ENCODE measurements around the gene RIBC1. TPM values are rescaled to one million over a fixed set of nuclear protein-coding genes. Genes with fewer than 3 reads are reported as not detected.

The RIBC1 gene
- total RNA-seq, 2 experiments from 2014 or later = 2.5 to 2.6 TPM

- no peak overlapping the region for H3K27ac Mint-ChIP-seq
Observed at GRCh38 chrX:53435997-53436396, 13.3 kb downstream of the RIBC1 start.

DNA sequence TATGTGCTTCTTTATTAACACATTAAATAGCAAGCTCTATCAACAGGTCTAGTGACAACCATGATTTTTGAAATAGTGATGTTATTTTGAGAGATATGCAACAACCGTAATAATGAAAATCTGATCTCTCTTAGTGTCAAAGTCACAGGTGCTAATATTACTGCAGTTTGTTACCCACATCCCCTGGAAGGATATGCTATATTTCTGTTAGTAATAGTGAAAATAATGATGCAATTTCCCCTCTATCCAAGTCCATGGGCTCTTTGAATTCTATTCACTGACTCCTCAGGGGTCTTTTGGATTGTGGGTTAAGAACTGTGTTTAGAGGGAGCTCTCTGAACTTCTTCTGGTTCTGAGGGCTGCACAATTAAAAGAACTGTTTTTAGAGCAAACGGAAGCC, 14.5 kb downstream of the RIBC1 start:
- H3K4me3 ChIP-seq (ENCODE audit: low read length) = no peak overlapping the region
- H3K4me1 Mint-ChIP-seq (ENCODE audit: low read depth) = peaks cover 22% of the 10 kb centered on the region
- no peak overlapping the region for H3K27ac Mint-ChIP-seq
- H3K4me3 Mint-ChIP-seq = no peak overlapping the region
- no peak overlapping the region for H3K27ac ChIP-seq (ENCODE audit: low read depth in 1 of 2, low read length in 2 of 2)
- H3K36me3 ChIP-seq (ENCODE audit: insufficient read depth, low read length) = peaks cover 3% of the 10 kb centered on the region
- ATAC-seq (ENCODE audit: poor library complexity) = no peak
- peaks cover 10% of the 10 kb centered on the region for H3K27me3 Mint-ChIP-seq
- H3K27me3 ChIP-seq (ENCODE audit: control insufficient read depth in 1 of 2, insufficient read depth in 2 of 2, low read length in 2 of 2) = peaks cover 0 to 2% of the 10 kb centered on the region in 2 experiments
- intact Hi-C loops (cut with DNase I, micrococcal nuclease) = loop anchor here (2.0 to 10.0 kb wide), 4 partner anchors 120 to 608 kb away; partner anchors contain the start of genes IQSEC2 (in 1 of the 2) and PHF8 (in 1 of the 2)
- CTCF ChIA-PET = interaction anchor here (1.5 to 1.9 kb wide), 2 partner anchors 119 to 143 kb away, joined by 4 to 17 read pairs; no protein-coding TSS in a partner anchor
- peaks cover 5% of the 10 kb centered on the region for H3K36me3 Mint-ChIP-seq (ENCODE audit: low read depth)
- DNase-seq = no peak
- H3K9me3 ChIP-seq (ENCODE audit: control insufficient read depth in 1 of 2, insufficient read depth in 1 of 2, low read length in 2 of 2) = no peaks in the 10 kb centered on the region
- TF ChIP-seq CTCF (IDR thresholded peaks at IDR 0.05) = no peak
- no peaks in the 10 kb centered on the region for H3K9me3 Mint-ChIP-seq
- POLR2A ChIA-PET = interaction anchor here (1.8 kb wide), 1 partner anchor 9 kb away, joined by 5 read pairs; no protein-coding TSS in a partner anchor
- peaks cover 32% of the 10 kb centered on the region for H3K4me1 ChIP-seq (ENCODE audit: insufficient read depth, low read length)

More at GRCh38 chrX:53435997-53436396, 13.3 kb downstream of the RIBC1 start:
- H3K4me3 ChIP-seq (ENCODE audit: low read length) = no peak overlapping the region
- peak; percentile 70 for TF ChIP-seq CTCF (IDR thresholded peaks at IDR 0.05)
- peaks cover 10% of the 10 kb centered on the region for H3K27me3 Mint-ChIP-seq
- peak overlapping the region; percentile 43 for H3K4me3 Mint-ChIP-seq
- peaks cover 18% of the 10 kb centered on the region for H3K4me1 Mint-ChIP-seq (ENCODE audit: low read depth)
- H3K4me1 ChIP-seq (ENCODE audit: insufficient read depth, low read length) = peaks cover 23% of the 10 kb centered on the region
- CTCF ChIA-PET = interaction anchor here (0.7 to 2.6 kb wide), 10 partner anchors 9 to 142 kb away, joined by 3 to 19 read pairs (median 6); partner anchors contain the start of genes RIBC1 and SMC1A
- ATAC-seq (ENCODE audit: poor library complexity) (peak; percentile 66), DNase-seq (peak; percentile 34 to 82 (median 54))
- H3K27ac ChIP-seq (ENCODE audit: low read depth in 1 of 2, low read length in 2 of 2) = no peak overlapping the region
- POLR2A ChIA-PET = interaction anchor here (1.8 kb wide), 1 partner anchor 10 kb away, joined by 5 read pairs; no protein-coding TSS in a partner anchor
- H3K9me3 ChIP-seq (ENCODE audit: control insufficient read depth in 1 of 2, insufficient read depth in 1 of 2, low read length in 2 of 2) = no peaks in the 10 kb centered on the region
- H3K36me3 Mint-ChIP-seq (ENCODE audit: low read depth) = peaks cover 12% of the 10 kb centered on the region
- no peaks in the 10 kb centered on the region for H3K9me3 Mint-ChIP-seq
- peaks cover 12% of the 10 kb centered on the region for H3K36me3 ChIP-seq (ENCODE audit: insufficient read depth, low read length)
- peaks cover 0 to 2% of the 10 kb centered on the region in 2 experiments for H3K27me3 ChIP-seq (ENCODE audit: control insufficient read depth in 1 of 2, insufficient read depth in 2 of 2, low read length in 2 of 2)
- intact Hi-C loops (cut with DNase I, micrococcal nuclease) = loop anchor here (2.0 to 10.0 kb wide), 5 partner anchors 15 to 609 kb away; partner anchors contain the start of genes IQSEC2 (in 1 of the 2) and PHF8 (in 1 of the 2)

DNA sequence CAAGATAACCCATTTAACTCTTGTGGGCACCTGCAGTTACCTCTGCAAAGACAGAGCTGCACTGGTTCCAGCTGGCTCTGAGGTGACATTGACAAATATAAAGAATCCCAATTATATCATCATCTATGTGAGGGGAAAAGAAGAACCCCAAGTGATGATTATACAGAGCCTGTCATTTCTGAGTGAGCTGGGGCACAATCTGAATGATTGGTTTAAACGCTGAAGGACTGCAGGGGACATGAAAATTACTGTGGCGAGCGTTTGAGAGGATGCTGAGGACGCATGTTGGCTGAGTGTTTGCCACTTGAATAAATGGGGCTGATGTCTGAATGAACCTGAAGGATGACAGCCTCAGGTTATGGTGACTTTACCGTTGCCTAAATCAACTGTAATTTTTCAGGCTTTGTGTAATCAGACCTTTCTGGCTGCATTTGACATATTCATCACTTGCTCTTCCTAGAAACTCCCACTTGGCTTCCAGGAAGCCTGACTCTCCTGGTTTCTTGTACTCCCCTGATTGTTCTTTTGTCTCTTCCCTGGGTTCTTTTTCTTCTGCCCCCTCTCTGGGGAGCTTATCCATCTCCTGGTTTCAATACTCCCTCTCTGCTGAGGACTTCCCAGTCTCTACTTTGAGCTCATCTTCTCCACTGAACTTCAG, 15.6 kb downstream of the RIBC1 start:
- Histone ChIP-seq H3K36me3 (ENCODE audit: insufficient read depth, low read length) (no peaks in the 10 kb centered on the region), H3K4me1 (ENCODE audit: insufficient read depth, low read length) (peaks cover 35% of the 10 kb centered on the region), H3K27me3 (ENCODE audit: control insufficient read depth in 1 of 2, insufficient read depth in 2 of 2, low read length in 2 of 2) (peaks cover 0 to 2% of the 10 kb centered on the region in 2 experiments), H3K9me3 (ENCODE audit: control insufficient read depth in 1 of 2, insufficient read depth in 1 of 2, low read length in 2 of 2) (no peaks in the 10 kb centered on the region), H3K27ac (ENCODE audit: low read depth in 1 of 2, low read length in 2 of 2) (no peak overlapping the region), H3K4me3 (ENCODE audit: low read length) (no peak overlapping the region)
- Mint-ChIP-seq H3K4me1 (ENCODE audit: low read depth) (peaks cover 22% of the 10 kb centered on the region), H3K9me3 (no peaks in the 10 kb centered on the region), H3K27me3 (peaks cover 10% of the 10 kb centered on the region), H3K4me3 (peak overlapping the region; percentile 31), H3K27ac (no peak overlapping the region), H3K36me3 (ENCODE audit: low read depth) (peaks cover 5% of the 10 kb centered on the region)
- TF ChIP-seq CTCF (IDR thresholded peaks at IDR 0.05) = no peak
- ChIA-PET POLR2A (no interaction called here), CTCF (no interaction called here)
- no peak for ATAC-seq (ENCODE audit: poor library complexity)
- intact Hi-C loops (cut with DNase I, micrococcal nuclease) = loop anchor here in 1 of 2 experiments (10.0 kb wide), 2 partner anchors 154 to 606 kb away; partner anchors contain the start of genes IQSEC2 and PHF8
- DNase-seq = no peak
